GM23248 (cell line): Measurements from ENCODE around the gene RER1.

ENCODE experiments used
- EZH2 ChIP-seq: fragments of 200-600 bp; sonication (generic); IDR thresholded peaks from 2 replicates; pipeline ENCODE4 v1.6.1; 2018; ENCODE audit warnings: antibody characterized with exemption, mild to moderate bottlenecking; ENCODE audit not compliant: insufficient read depth, poor library complexity, severe bottlenecking
- EZH2phosphoT487 ChIP-seq: fragments of 200-600 bp; sonication (generic); IDR thresholded peaks from 2 replicates; pipeline ENCODE4 v1.6.1; 2018; ENCODE audit warnings: antibody characterized with exemption, moderate library complexity, mild to moderate bottlenecking, low read depth; ENCODE audit not compliant: insufficient read depth

GRCh38 chr1:2438038-2438437, 46.4 kb downstream of the RER1 start:
- TF ChIP-seq EZH2, result no peak
- TF ChIP-seq EZH2phosphoT487, result no peak
